ENCODE measurements around the gene LOXL3. TPM values are rescaled to one million over a fixed set of nuclear protein-coding genes. Genes with fewer than 3 reads are reported as not detected.

Gene LOXL3
- total and polyA plus RNA-seq, 2 donors (not counting 1 experiment from before 2014, with no cell fraction given), result 0.97 to 1.2 TPM

DNA sequence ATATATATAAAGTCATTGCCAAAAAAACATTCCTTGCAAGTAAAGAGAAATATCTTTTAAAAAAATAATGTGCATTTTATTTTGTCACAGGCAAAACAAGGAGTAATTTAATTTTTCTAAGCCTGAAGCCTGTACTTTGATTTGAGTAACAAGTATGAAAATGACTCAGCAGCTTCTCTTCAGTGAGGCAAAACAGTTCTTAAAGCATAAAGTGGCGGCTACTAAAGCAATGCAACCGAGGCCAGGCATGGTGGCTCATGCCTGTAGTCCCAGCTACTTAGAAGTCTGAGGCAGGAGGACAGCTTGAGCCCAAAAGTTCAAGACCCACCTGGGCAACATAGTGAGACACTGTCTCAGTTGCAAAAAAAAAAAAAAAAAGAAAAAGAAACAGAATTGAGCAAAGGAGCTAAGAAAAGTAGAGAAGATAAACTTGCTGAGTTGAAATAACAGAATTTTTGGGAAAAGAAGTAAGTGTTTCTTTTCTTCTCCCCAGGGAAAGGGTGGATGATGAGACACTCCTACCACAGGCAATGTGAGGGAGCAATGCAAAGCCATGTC lies 30.4 kb upstream of the LOXL3 start:
- no peaks in the 10 kb centered on the region for H4K20me1 ChIP-seq (ENCODE audit: control insufficient read depth, insufficient read depth, low read length, poor library complexity, severe bottlenecking)
- no peak overlapping the region for H3K4me3 ChIP-seq (ENCODE audit: control extremely low read depth in 1 of 5, extremely low read depth in 1 of 5, insufficient read depth in 1 of 5, low read depth in 2 of 5, low read length in 4 of 5)
- DNase-seq (no peak), ATAC-seq (ENCODE audit: low read depth) (no peak)
- no peaks in the 10 kb centered on the region for H3K9me3 ChIP-seq (ENCODE audit: control extremely low read depth in 1 of 3, control insufficient read depth in 2 of 3, insufficient read depth in 1 of 3, low read length in 2 of 3)
- no peak overlapping the region for H3K27ac Mint-ChIP-seq
- H3K36me3 ChIP-seq (replicated peaks in 1 of 2; ENCODE audit: control extremely low read depth in 1 of 2, control insufficient read depth in 1 of 2, extremely low read depth in 1 of 2, insufficient read depth in 2 of 2, low read length in 1 of 2), result no peaks in the 10 kb centered on the region
- no peak overlapping the region for H3K4me2 ChIP-seq (replicated peaks; ENCODE audit: low read depth, low read length, poor library complexity, severe bottlenecking)
- H3K27ac ChIP-seq (ENCODE audit: low read length in 2 of 2), result no peak overlapping the region
- peaks cover 0 to 6% of the 10 kb centered on the region in 2 donors for H3K4me1 ChIP-seq (ENCODE audit: control insufficient read depth in 2 of 2, insufficient read depth in 2 of 2, low read length in 2 of 2)
- H3K79me2 ChIP-seq (ENCODE audit: control insufficient read depth, insufficient read depth, low read length), result no peaks in the 10 kb centered on the region
- ChIA-PET POLR2A (interaction anchor here (0.7 kb wide), 1 partner anchor 74 kb away, joined by 3 read pairs; no protein-coding TSS in a partner anchor), CTCF (interaction anchor here (1.2 to 9.3 kb wide), 4 partner anchors 9 to 101 kb away, joined by 3 to 149 read pairs (median 107); partner anchors contain the start of genes CCDC142, PCGF1 and TTC31)
- no peak overlapping the region for H2AFZ ChIP-seq (ENCODE audit: insufficient read depth, low read depth, low read length, poor library complexity, severe bottlenecking)
- H3K27me3 Mint-ChIP-seq, result peaks cover 4% of the 10 kb centered on the region
- intact Hi-C loops (cut with micrococcal nuclease), result no loop called here
- no peak overlapping the region for H3K4me3 Mint-ChIP-seq
- peaks cover 9% of the 10 kb centered on the region for H3K4me1 Mint-ChIP-seq
- 54% methylated on average over 2 of the region's 2 CpGs for WGBS (ENCODE audit: insufficient coverage)
- no peaks in the 10 kb centered on the region for H3K9me3 Mint-ChIP-seq (ENCODE audit: insufficient read depth)
- H3K9ac ChIP-seq (ENCODE audit: low read length), result no peak overlapping the region
- peaks cover 0 to 2% (median 0%) of the 10 kb centered on the region in 4 experiments for H3K27me3 ChIP-seq (replicated peaks in 1 of 4; ENCODE audit: control extremely low read depth in 1 of 4, control insufficient read depth in 3 of 4, insufficient read depth in 4 of 4, low read length in 3 of 4)
- no peak for TF ChIP-seq EZH2 (IDR thresholded peaks at IDR 0.05; ENCODE audit: borderline replicate concordance, insufficient read depth, low read depth, low read length, poor library complexity, severe bottlenecking)
- TF ChIP-seq, protein P1, sequence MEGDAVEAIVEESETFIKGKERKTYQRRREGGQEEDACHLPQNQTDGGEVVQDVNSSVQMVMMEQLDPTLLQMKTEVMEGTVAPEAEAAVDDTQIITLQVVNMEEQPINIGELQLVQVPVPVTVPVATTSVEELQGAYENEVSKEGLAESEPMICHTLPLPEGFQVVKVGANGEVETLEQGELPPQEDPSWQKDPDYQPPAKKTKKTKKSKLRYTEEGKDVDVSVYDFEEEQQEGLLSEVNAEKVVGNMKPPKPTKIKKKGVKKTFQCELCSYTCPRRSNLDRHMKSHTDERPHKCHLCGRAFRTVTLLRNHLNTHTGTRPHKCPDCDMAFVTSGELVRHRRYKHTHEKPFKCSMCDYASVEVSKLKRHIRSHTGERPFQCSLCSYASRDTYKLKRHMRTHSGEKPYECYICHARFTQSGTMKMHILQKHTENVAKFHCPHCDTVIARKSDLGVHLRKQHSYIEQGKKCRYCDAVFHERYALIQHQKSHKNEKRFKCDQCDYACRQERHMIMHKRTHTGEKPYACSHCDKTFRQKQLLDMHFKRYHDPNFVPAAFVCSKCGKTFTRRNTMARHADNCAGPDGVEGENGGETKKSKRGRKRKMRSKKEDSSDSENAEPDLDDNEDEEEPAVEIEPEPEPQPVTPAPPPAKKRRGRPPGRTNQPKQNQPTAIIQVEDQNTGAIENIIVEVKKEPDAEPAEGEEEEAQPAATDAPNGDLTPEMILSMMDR (IDR thresholded peaks at IDR 0.05), result no peak

- CTCF ChIA-PET, result interaction anchor here (8.4 to 9.3 kb wide), 2 partner anchors 8 to 100 kb away, joined by 103 to 149 read pairs; partner anchors contain the start of genes CCDC142 and TTC31
- H3K27ac ChIP-seq (ENCODE audit: low read length in 2 of 2), result no peak overlapping the region
- no peaks in the 10 kb centered on the region for H3K36me3 ChIP-seq (replicated peaks in 1 of 2; ENCODE audit: control extremely low read depth in 1 of 2, control insufficient read depth in 1 of 2, extremely low read depth in 1 of 2, insufficient read depth in 2 of 2, low read length in 1 of 2)
- TF ChIP-seq EZH2 (IDR thresholded peaks at IDR 0.05; ENCODE audit: borderline replicate concordance, insufficient read depth, low read depth, low read length, poor library complexity, severe bottlenecking), result no peak
- TF ChIP-seq, protein P1 (IDR thresholded peaks at IDR 0.05), result no peak
- no peaks in the 10 kb centered on the region for H3K9me3 ChIP-seq (ENCODE audit: control extremely low read depth in 1 of 3, control insufficient read depth in 2 of 3, insufficient read depth in 1 of 3, low read length in 2 of 3)
- no peaks in the 10 kb centered on the region for H3K27me3 Mint-ChIP-seq
- no peak overlapping the region for H3K9ac ChIP-seq (ENCODE audit: low read length)
- H3K9me3 Mint-ChIP-seq (ENCODE audit: insufficient read depth), result no peaks in the 10 kb centered on the region
- ATAC-seq (ENCODE audit: low read depth) (no peak), DNase-seq (no peak)
- no peak overlapping the region for H3K4me3 Mint-ChIP-seq
- peaks cover 11% of the 10 kb centered on the region for H3K4me1 Mint-ChIP-seq
- H2AFZ ChIP-seq (ENCODE audit: insufficient read depth, low read depth, low read length, poor library complexity, severe bottlenecking), result no peak overlapping the region
- no peak overlapping the region for H3K27ac Mint-ChIP-seq
- H3K27me3 ChIP-seq (replicated peaks in 1 of 4; ENCODE audit: control extremely low read depth in 1 of 4, control insufficient read depth in 3 of 4, insufficient read depth in 4 of 4, low read length in 3 of 4), result peaks cover 0 to 2% (median 0%) of the 10 kb centered on the region in 4 experiments
- no peaks in the 10 kb centered on the region for H3K79me2 ChIP-seq (ENCODE audit: control insufficient read depth, insufficient read depth, low read length)
- no peak overlapping the region for H3K4me3 ChIP-seq (ENCODE audit: control extremely low read depth in 1 of 5, extremely low read depth in 1 of 5, insufficient read depth in 1 of 5, low read depth in 2 of 5, low read length in 4 of 5)
- peaks cover 0 to 6% of the 10 kb centered on the region in 2 donors for H3K4me1 ChIP-seq (ENCODE audit: control insufficient read depth in 2 of 2, insufficient read depth in 2 of 2, low read length in 2 of 2)
- H3K4me2 ChIP-seq (replicated peaks; ENCODE audit: low read depth, low read length, poor library complexity, severe bottlenecking), result no peak overlapping the region
- intact Hi-C loops (cut with micrococcal nuclease), result no loop called here
- POLR2A ChIA-PET, result interaction anchor here (0.5 kb wide), 1 partner anchor 12 kb away, joined by 6 read pairs; no protein-coding TSS in a partner anchor
- H4K20me1 ChIP-seq (ENCODE audit: control insufficient read depth, insufficient read depth, low read length, poor library complexity, severe bottlenecking), result no peaks in the 10 kb centered on the region
Observed at GRCh38 chr2:74583504-74583903, 29.8 kb upstream of the LOXL3 start.
